Activated gamma-delta T cell treated with Interleukin-2 at 50 U/mL for 16 hours (primary cell): Measurements from ENCODE around the gene OR2V2.

Experiments used
- DNase-seq: peaks from one replicate; pipeline ENCODE4 v3.0.0-alpha.2; 2020

Gene OR2V2

DNA sequence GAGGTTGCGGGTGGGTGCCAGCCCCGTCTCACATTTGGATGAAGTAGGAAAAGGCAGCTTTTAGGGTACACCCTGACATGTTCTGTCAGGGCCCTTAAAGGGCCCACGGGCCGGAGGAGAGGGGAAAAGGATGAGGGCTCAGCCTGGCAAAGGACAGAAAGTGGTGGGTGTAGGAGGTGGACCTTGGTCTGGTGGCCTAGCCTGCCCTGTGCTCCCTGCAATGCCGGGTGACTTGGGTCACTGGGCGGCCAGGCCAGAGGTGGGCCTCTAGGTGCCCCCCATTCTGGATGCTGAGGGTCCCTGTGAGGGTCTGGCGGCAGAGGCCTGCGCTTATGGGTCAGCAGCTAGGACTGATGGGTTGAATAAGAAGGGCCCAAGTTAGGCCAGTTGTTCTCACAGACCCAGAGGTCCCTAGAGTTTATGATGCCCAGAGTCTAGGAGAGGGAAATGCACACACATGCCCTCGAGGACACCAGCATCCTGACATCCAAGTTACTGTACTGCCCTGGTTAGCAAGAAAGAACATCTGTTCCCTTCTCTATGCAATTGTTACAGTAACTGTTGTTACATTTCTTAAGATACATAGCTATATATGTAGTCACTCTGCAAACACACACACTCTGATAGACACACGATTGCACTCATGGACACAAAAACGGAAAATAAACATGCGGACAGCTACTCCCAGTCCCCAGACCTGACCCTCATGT is 45.1 kb downstream of the OR2V2 start:
- no peak for DNase-seq

DNA sequence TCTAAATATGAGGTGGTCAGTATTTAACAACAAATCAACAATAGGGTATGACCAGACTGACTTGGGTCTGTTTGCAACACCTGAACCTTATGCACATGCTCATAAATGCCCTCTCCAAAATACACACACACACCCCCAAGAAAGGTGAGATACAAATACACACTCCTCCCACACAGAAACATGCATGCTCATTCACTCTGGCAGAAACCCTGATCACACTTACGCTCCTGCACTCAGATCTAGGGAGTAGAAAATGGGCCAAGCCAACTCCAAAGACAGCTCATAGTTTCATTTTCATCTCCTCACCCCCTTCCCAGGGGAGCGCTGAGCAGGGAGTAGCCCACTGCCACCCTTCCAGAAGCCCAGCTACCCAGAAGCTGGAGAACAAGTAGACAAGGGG is 46.3 kb downstream of the OR2V2 start:
- no peak for DNase-seq

DNA sequence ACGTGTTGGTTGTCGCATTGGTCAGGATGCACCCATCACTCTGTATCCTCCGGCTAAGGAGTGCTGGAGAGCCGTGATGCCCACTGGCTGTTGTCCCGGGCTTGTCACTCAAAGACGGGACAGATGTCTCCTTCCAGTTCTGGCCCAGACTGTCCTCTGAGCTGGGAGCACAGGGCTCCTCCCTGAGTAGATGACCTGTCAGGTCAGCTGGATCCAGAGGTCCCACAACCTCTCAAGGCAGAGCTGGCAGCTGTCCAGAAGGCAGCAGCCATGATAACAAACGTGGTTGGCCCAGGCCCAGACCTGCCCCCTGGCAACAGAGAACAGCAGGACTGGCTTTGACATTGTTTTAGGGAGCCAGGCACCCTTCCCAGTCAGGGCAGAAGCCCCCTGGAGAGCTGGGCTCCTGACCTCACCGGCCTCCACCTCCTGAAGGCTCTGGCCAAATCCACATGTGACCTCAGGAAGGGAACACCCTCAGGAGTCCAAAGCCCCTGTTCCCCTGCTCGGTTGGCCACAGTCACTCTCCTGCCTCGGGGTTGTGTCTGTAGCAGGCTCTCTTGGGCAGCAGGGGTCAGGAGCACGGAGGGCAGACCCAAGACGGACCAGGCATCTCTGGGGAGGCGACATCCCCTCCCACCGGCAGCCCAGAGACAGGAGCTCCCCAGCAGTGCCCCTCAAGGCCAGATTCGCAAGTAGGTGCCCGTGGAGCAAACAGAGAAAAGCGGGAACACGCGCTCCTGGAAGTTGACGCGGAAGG is 47.3 kb downstream of the OR2V2 start:
- DNase-seq: no peak

DNA sequence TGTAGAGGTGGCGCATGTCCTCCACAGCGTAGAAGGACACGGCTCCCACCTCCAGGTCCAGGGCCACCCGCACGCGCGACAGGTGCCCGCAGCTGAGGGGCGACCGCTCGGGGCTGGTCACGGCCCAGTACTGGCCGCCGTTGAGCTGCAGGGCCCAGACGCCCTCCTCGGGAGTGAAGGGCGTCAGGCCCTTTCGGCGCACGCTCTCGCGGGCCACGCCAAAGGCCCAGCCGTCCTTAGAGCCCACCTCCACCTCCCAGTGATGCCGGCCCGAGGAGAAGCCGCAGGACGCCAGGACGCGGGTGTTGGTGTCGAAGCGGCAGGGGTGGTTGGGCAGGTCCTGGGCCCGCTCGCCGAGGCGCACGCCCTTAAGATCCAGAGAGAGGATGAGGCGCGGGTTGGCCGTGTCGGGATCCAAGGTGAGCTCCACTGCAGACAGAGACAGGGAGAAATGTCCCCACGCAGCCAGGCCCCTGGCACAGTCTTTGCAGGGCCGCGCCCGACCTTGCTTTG is 47.9 kb downstream of the OR2V2 start:
- no peak for DNase-seq

DNA sequence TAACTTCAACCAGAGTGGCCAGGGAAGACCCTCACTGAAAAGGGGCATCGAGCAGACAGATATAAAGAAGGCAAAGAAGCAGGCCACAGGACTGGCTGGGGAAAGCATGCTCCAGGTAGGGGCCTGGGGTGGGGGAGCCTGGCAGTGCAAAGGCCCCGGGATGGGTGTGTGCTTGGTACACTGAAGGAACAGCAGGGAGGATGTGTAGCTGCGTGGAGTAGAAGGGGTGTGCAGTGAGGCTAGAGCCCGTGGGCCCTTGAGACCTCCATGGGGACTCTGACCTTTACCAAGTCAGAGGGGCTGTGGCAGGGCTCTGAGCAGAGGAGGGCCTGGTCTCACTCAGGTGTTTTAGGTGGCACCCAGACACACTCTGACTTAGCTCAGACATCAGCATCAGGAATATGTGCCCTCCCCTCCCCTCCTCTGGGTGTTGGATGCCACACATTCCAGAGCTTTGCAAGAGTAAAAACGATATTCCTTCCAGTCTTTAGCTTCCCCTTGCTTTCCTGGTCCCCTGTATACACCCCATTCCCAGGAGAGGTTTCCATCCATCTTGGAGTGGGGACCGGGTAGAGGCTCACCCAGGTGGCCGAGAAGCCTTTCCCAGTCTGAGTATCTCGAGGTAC is 50.1 kb downstream of the OR2V2 start:
- DNase-seq: no peak

DNA sequence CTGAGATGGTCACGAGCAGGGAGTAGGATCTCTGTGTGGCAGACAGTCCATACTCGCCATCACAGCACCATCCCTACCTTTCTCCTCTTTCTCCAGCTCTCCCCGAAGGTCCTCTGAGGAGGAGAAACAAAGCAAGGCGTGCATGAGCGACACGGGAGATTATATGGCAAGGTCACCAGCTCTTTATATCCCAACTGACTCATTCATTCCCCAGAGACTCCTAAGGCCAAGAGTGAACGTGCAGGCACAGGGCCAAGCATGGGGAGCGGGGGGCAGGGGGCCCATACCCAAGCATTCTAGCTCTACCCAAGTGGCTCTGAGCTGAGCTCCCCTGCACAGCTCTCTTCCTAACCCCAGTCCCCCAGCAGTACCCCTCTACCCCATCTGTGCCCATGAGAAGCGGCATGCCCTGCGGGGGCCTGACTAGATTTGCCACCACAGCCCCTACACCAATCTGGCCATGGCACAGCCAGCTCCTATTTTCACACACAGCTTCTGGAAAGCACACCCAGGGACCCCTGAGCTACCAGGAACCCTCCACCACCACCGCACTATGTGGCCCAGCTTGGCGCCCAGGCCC is 50.8 kb downstream of the OR2V2 start:
- no peak for DNase-seq

DNA sequence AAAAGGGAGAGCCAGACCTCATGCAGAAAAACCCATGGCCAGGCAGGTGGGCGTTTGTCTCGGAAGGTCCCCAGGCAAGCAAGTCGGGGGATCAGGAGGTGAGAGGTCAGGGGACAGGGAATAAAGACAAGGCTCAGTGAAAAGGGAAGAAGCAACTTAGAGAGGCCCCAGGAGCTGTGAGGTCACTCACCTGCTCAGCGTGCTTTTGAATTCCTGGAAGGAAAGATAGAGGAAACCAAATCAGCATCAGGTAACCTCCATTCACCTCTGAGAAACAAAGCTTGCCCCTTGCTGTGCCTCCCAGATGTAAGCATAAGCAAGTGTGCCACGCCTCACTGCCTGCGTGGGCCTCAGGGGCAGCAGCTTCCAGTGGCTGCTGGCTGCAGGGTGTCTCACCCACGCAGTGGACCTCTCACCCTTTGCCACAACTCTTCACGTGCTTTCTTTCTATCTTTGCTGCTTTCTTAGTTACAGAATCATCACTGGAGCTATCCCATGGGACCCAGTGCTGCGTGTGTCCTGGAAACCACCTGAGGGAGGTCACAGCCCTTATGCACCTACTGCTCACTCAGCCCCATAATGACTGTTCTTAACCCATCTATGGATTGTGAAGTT is 51.6 kb downstream of the OR2V2 start:
- no peak for DNase-seq

DNA sequence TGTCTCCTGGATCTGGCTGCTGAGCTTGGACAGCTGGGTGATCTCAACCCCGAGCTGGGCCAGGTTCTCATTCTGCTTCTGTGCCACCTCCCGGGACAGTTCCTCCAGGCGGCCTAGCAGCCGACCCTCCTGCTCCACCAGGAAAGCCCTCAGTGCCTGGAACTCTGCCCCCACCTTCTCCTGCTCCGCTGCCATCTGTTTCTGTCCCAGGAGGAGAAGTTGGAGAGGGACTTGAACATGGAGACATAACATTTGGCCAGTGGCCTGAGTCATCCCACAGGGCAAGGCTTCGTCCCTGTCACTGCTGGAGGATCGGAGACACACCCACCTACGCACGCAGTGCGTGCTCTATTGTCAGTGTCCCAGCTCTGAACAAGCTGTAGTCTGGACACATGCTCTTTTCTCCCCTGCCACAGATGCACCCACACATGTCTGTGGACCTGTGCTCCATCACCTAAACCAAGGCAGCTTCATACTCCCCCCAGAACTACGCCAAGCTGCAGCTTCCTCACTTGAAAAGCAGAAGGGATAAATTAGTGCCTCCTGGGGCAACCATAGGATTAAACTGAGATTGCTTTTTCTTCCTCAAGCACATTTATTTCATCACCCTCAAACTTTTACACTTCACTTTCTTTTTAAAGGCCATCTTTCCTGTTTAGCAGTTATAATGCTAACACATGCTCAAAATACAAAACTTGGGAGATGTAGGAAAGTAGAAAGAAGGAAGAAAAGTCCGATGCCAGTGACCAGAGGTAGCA is 52.7 kb downstream of the OR2V2 start:
- DNase-seq: no peak

DNA sequence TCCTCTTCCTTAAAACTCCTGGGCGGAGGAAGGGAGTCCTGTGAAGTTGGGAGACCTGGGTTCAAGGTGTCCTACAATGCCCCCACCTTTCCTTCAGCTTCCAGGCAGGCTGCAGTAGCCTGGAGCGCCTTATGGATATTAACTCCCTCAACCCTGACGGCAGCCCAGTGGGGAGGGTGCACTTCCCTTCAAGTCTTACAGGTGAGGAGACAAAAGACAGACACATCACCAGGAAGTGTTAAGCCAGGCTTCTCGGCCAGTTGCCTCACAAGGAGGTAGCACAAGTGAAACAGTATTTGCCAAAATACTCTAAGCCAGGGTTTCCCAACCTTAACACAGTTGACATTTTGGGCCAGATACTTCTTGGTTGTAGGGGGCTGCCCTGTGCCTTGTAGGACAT is 53.4 kb downstream of the OR2V2 start:
- no peak for DNase-seq

DNA sequence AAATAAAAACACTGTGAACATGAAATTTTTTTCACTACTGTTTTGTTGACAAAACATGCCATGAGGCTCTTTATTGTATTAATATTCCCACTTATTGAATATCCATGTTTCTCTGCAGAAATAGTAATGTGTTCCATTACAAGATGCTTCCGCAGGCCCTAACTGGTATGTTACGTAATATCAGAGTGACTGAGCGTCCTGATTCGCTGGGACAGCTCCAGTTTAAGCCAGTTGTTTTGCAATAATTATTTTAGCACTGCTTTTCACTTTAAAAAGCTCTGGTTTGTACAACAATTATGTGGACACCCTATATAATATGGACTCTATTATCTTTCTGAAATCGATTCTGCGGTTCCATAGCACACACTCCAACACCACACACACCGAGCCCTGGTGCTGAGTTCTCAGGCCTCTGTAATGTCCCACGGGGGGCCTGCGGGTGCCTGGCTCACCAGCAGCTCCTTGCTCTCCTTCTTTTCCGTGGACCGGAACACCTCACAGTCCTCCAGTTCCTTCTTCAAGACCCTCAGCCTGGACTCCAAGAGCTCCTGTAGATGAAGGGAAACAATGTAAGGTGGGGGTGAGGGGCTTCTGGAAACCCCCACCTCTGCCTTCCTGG is 55.8 kb downstream of the OR2V2 start:
- DNase-seq: no peak

DNA sequence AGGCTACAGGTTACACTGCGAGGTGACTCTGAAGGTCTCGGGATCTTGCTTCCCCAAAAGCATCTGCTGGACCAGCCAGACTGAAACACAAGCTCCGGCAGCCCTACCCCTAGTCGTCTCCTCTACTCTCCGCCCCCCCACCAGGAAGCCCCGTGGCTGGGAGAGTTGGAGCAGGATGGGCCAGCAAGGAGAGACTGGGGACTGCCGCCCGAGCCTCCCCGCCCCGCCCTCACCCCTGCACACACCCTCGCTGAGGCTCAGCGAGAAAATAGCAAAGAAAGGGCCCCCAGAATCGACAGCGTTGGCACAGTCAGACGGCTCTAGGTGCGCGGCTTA is 56.4 kb downstream of the OR2V2 start:
- no peak for DNase-seq

DNA sequence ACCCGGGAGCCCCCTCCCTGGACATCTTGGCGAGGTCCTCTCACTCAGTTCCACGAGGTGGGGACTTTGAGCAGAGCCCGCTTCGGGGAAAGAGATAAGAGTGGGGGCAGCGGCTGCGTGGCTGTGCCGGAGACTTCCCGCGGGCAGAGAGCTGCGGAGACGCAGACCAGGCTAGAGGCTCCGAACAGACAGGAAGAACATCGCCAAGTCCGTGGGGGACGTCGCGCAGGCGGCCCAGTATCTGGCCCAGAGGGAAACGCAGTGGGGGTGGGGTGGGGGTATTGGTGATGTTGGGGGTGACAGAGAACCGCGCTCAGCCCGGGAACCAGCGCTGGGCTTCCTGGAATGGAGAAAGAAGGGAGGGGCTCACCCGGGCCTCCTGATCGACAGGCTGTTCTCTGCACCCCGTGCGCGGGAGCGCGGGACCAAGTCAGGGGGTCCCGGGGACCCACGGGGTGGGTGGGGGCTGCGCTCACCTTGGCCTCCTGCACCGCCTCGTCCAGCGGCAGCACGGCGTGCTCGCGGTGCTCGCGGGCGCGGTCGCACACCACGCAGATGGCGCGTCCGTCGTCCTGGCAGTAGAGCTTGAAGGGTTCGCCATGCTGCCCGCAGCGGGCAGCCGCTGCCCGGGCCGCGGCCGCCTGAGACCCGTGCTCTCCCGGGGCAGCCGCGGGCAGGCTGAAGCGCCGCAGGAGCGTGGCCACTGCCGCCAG is 56.9 kb downstream of the OR2V2 start:
- no peak for DNase-seq

DNA sequence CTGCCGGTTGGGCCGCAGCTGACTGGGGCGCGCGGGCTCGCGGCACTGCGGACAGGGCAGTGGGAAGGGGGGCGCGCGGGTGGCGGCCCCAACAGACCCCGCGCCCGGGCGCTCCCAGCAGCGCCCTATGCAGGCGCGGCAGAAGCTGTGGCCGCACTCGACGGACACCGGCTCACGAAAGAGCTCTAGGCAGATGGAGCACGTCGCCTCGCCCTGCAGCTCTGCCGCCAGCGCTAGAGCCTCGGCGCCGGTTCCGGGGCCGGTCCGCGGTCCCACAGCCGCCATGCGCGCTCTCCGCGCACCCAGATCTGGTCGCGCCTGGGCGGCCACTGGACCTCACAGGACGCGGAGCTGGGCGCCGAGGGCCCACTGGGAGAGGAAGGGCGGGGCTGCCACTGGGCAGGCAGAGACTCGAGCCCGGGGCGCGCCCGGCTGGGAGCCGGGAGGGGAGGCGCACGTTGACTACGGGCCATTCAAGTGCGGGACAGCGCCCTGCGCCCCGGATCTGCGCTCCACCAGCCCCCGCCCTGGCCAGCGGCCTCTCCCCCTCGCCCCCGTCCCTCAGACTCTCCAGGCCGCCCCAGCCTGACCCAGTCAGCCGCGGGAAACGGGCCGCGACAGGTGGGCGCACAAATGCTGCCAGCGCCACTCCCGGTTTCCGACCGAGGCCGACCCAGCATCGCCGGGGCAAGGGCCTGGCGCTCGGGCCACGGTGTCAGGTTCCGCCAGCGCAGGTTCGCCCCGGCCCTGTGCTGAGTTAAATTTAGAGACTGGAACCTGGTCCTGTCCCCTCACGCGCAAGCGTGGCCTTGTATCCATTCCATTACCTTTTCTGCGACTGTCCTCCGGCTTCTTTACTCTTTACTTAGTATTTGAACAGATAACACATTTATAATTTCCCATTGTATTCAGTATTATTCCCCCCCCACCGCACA is 57.7 kb downstream of the OR2V2 start, which contains the start of gene TRIM7:
Gene TRIM7, minus strand, starts transcription at position 371 of the 935 bp plus-strand sequence. Its CDS starts 86 bp downstream, at position 285.
- no peak for DNase-seq

DNA sequence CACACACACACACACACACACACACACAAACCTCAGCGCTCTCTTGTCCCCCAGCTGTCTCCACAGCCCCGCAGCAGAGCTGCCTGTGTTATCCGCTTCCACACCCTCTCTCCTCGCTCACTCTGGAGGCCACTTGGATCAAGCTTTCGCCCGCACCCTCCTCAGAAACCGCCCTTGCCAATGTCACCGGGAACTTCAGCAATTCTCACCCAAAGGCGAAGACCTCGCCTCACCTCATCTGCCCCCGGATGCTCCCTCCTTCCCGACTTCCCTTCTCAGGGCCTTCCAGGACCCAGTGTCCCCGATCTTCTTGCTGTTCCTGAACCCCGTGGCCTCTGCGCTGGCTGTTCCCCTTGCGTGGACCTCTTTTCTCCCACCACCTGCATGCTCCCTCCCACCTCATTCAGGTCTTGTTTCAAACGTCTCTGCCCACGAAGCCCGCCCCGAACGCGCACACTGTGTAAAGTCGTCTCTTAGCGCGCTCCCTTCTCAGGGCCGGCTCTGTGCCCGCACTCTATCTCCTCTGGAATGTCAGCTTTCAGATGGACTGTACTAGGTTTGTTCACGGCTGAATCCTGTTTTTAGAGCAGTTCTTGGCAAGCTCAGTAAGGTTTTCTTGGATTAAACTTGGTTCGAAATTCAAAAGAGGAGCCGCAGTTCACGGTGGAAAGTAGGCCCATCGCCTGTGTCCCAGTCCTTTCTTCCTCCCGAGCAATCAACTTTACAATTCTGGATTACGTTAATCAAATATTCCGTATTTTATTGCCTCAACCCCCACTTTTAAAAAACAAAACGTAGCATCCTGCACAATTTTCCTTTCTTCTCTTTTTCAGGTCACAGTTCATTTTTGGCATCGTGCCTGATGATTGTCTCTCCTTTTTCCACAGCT is 58.6 kb downstream of the OR2V2 start:
- no peak for DNase-seq

DNA sequence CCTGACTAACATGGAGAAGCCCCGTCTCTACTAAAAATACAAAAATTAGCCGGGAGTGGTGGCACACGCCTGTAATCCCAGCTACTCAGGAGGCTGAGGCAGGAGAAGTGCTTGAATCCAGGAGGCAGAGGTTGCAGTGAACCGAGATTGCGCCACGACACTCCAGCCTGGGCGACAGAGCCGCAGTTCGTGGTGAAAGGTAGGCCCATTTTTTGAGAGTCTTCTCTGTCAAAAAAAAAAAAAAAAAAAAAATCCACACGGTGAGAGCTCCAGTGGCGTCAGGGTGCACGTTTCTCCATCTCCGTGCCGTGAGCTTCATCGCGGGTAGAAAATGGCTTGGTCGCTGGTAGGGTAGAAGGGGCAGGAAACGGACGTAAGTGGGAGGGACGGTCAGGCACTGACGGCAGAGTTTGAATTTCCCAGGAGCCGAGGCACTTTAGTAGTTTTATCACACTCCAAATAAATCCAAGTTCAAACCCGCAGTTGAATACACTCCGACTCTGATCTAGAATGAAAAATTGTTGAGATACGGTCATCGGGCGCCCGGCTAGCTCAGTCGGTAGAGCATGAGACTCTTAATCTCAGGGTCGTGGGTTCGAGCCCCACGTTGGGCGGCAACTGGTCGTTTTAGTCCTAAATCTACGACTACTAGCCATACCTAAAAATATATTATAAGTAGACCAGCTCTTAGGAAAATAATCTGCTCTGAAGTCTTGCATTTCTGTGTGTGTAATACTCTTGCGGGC is 60.0 kb downstream of the OR2V2 start:
- peak; percentile 58 for DNase-seq

DNA sequence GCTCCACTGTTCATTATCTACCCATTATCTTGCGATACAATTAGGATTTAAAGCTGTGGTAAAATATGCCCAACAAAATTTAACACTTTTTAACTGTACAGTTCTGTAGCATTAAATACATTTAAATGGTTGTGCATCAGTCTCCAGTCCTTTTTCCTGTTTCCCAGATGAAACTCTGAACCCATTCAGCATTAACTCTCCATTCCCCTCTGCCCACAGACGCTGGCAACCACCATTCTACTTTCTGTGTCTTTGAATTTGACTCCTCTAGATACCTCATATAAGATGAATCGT is 60.5 kb downstream of the OR2V2 start:
- no peak for DNase-seq
